A673 (cell line): ENCODE results near the gene SAFB2.

Source experiments
- CTCF ChIP-seq: fragments of 300-800, 200-600 bp; sonication (generic); conservative IDR thresholded peaks from 2 replicates; pipeline ENCODE4 v1.5.1; 2017; ENCODE audit warnings: low read depth, mild to moderate bottlenecking, antibody characterized with exemption, low read length, moderate library complexity, mixed read lengths
- EZH2 ChIP-seq: fragments of 200-600 bp; sonication (generic); IDR thresholded peaks from 2 replicates; pipeline ENCODE4 v1.6.1; 2017; ENCODE audit warnings: borderline replicate concordance, low read depth, mild to moderate bottlenecking, mixed read lengths, antibody characterized with exemption, low read length; ENCODE audit not compliant: poor library complexity, severe bottlenecking

GRCh38 chr19:5579286-5579685 is 43.3 kb downstream of the SAFB2 start:
- TF ChIP-seq EZH2, result no peak
- no peak for TF ChIP-seq CTCF
